ENCODE measurements around the gene GTF2A2. TPM values are rescaled to one million over a fixed set of nuclear protein-coding genes. Genes with fewer than 3 reads are reported as not detected.
"Not testable (repeated sequence)": the region's sequence is repeated elsewhere in the genome, so short reads cannot be mapped to it uniquely, and the experiment has no call there.

Gene GTF2A2
- total and polyA plus RNA-seq, 10 donors, result 33.8 to 103 (median 62.9) TPM

- no peak overlapping the region for H3K27ac ChIP-seq
- H3K4me3 ChIP-seq, result no peak overlapping the region
- H3K9me3 ChIP-seq, result no peaks in the 10 kb centered on the region
- H3K27me3 ChIP-seq (replicated peaks in 1 of 7), result peaks cover 0 to 7% (median 0%) of the 10 kb centered on the region in 7 donors
- no peak for TF ChIP-seq POLR2AphosphoS5 (IDR thresholded peaks at IDR 0.05)
- no peak for TF ChIP-seq CTCF (IDR thresholded peaks at IDR 0.05 in 8 of 11, conservative IDR thresholded peaks at IDR 0.05 in 3 of 11)
- TF ChIP-seq POLR2A (IDR thresholded peaks at IDR 0.05), result no peak
- no peaks in the 10 kb centered on the region for H3K36me3 ChIP-seq
- no peaks in the 10 kb centered on the region for H3K4me1 ChIP-seq
- DNase-seq, result no peak
- WGBS, 5 donors, result 85 to 92% (median 89%) methylated on average over 4 of the region's 4 CpGs
- intact Hi-C loops (cut with DNase I; ENCODE audit: low total_unique reads), result no loop called here
Measured at GRCh38 chr15:59701880-59702279, 44.6 kb upstream of the GTF2A2 start.

- no peaks in the 10 kb centered on the region for H3K4me1 ChIP-seq
- intact Hi-C loops (cut with DNase I; ENCODE audit: low total_unique reads), result no loop called here
- H3K27me3 ChIP-seq (replicated peaks in 1 of 7), result peaks cover 0 to 7% (median 0%) of the 10 kb centered on the region in 7 donors
- DNase-seq, result no peak
- H3K36me3 ChIP-seq, result no peaks in the 10 kb centered on the region
- H3K4me3 ChIP-seq, result no peak overlapping the region
- 45 to 89% (median 77%) methylated on average over 4 of the region's 4 CpGs for WGBS, 5 donors
- no peaks in the 10 kb centered on the region for H3K9me3 ChIP-seq
- H3K27ac ChIP-seq, result no peak overlapping the region
- TF ChIP-seq POLR2AphosphoS5 (IDR thresholded peaks at IDR 0.05) (no peak), CTCF (IDR thresholded peaks at IDR 0.05 in 8 of 11, conservative IDR thresholded peaks at IDR 0.05 in 3 of 11) (no peak), POLR2A (IDR thresholded peaks at IDR 0.05) (no peak)
Measured at GRCh38 chr15:59699810-59700431, 42.6 kb upstream of the GTF2A2 start.

GRCh38 chr15:59698065-59698464 is 40.8 kb upstream of the GTF2A2 start:
- H3K4me1 ChIP-seq; intact Hi-C loops (cut with DNase I; ENCODE audit: low total_unique reads); H3K36me3 ChIP-seq; H3K27me3 ChIP-seq (replicated peaks in 1 of 7); DNase-seq; H3K9me3 ChIP-seq; H3K27ac ChIP-seq; H3K4me3 ChIP-seq: not testable (repeated sequence)
- 65 to 90% (median 76%) methylated on average over 4 of the region's 4 CpGs for WGBS, 5 donors

- Histone ChIP-seq H3K9me3 (no peaks in the 10 kb centered on the region), H3K27me3 (replicated peaks in 1 of 7) (no peaks in the 10 kb centered on the region), H3K4me1 (peaks cover 0 to 3% (median under 1%) of the 10 kb centered on the region in 6 donors), H3K36me3 (no peaks in the 10 kb centered on the region), H3K4me3 (no peak overlapping the region), H3K27ac (no peak overlapping the region)
- TF ChIP-seq POLR2AphosphoS5 (IDR thresholded peaks at IDR 0.05) (no peak), POLR2A (IDR thresholded peaks at IDR 0.05) (no peak), CTCF (IDR thresholded peaks at IDR 0.05 in 8 of 11, conservative IDR thresholded peaks at IDR 0.05 in 3 of 11) (no peak)
- intact Hi-C loops (cut with DNase I; ENCODE audit: low total_unique reads), result no loop called here
- no peak for DNase-seq
- 67 to 90% (median 87%) methylated on average over 3 to 4 of the region's 4 CpGs for WGBS, 5 donors
Measured at GRCh38 chr15:59696332-59696731, 39.0 kb upstream of the GTF2A2 start.

Measured in spleen (tissue), 11 donors.